Right atrium auricular region (tissue), 2 donors: ENCODE data around the gene ITGA7. TPM values are rescaled to one million over a fixed set of nuclear protein-coding genes. Genes with fewer than 3 reads are reported as not detected.

Source experiments
- DNase-seq: peaks from one replicate; pipeline ENCODE4 v3.0.0-alpha.2; 2019; ENCODE audit warnings: low spot score
- H3K27ac ChIP-seq, 2 donors: fragments of 200-600 bp; sonication (generic); 1 replicate in 1 of 2; 2 replicates in 1 of 2; pipeline ENCODE4 v1.5.1; 2016 to 2019
- H3K27me3 ChIP-seq, 2 donors: fragments of 200-600 bp; sonication (generic); one replicate each; pipeline versions ENCODE4 v1.5.1 to v1.6.0; 2017 to 2019
- H3K36me3 ChIP-seq: fragments of 200-600 bp; sonication (generic); one replicate; pipeline ENCODE4 v1.5.1; 2016
- H3K4me1 ChIP-seq, 2 donors: fragments of 200-600 bp; sonication (generic); one replicate each; pipeline versions ENCODE4 v1.5.1 to v1.6.0; 2017 to 2019
- H3K4me3 ChIP-seq, 2 donors: fragments of 200-600 bp; sonication (generic); 1 replicate in 1 of 2; 2 replicates in 1 of 2; pipeline ENCODE4 v1.5.1; 2017 to 2019; ENCODE audit warnings: mild to moderate bottlenecking in 1 of 2, moderate library complexity in 1 of 2
- H3K9me3 ChIP-seq, 2 donors: fragments of 200-600 bp; sonication (generic); one replicate each; pipeline ENCODE4 v1.5.1; 2019
- CTCF ChIP-seq, 2 donors: fragments of 200-600 bp; sonication (generic); IDR thresholded peaks; one replicate each; pipeline ENCODE4 v1.5.1; 2019; ENCODE audit warnings: antibody characterized with exemption in 2 of 2
- total RNA-seq, 2 donors: library from RNA; depleted of rRNA; stranded (reverse); fragments of >200 nt; gene quantifications; one replicate each; pipeline ENCODE4 v1.1.0, GENCODE V29; 2016

Gene ITGA7
- total RNA-seq, 2 donors from 2014 or later: 291 to 309 TPM

- H3K36me3 ChIP-seq: no peaks in the 10 kb centered on the region
- H3K27me3 ChIP-seq: no peaks in the 10 kb centered on the region
- no peak for DNase-seq
- H3K9me3 ChIP-seq: no peaks in the 10 kb centered on the region
- H3K27ac ChIP-seq: peak overlapping the region; percentile 51 to 65
- TF ChIP-seq CTCF (IDR thresholded peaks at IDR 0.05): no peak
- peaks cover 0 to 53% of the 10 kb centered on the region in 2 donors for H3K4me1 ChIP-seq
- peak overlapping the region; percentile 13 to 68 for H3K4me3 ChIP-seq
Observed at GRCh38 chr12:55741931-55742680, 34.4 kb upstream of the ITGA7 start.

DNA sequence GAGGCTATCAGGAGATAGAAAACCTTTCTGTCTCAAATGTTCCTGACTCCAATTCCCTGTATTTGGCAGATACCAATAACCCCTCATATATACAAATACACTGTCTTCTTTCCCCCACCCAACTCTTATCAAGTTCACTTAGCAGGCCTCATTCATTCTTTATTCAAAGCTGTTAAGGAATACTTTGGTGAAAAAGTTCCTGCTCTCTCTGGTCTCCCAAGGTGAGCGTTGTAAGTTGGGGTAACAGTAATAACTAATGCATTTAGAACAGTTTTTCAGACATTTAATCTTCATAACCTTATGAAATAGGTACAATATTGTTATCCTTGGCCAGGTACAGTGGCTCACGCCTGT is 31.3 kb upstream of the ITGA7 start:
- Histone ChIP-seq H3K9me3 (no peaks in the 10 kb centered on the region), H3K4me1 (peaks cover 0 to 36% of the 10 kb centered on the region in 2 donors), H3K36me3 (no peaks in the 10 kb centered on the region), H3K4me3 (peak overlapping the region in 1 of 2 donors; percentile 59), H3K27me3 (no peaks in the 10 kb centered on the region), H3K27ac (peak overlapping the region; percentile 75 to 78)
- no peak for DNase-seq
- TF ChIP-seq CTCF (IDR thresholded peaks at IDR 0.05): no peak

DNA sequence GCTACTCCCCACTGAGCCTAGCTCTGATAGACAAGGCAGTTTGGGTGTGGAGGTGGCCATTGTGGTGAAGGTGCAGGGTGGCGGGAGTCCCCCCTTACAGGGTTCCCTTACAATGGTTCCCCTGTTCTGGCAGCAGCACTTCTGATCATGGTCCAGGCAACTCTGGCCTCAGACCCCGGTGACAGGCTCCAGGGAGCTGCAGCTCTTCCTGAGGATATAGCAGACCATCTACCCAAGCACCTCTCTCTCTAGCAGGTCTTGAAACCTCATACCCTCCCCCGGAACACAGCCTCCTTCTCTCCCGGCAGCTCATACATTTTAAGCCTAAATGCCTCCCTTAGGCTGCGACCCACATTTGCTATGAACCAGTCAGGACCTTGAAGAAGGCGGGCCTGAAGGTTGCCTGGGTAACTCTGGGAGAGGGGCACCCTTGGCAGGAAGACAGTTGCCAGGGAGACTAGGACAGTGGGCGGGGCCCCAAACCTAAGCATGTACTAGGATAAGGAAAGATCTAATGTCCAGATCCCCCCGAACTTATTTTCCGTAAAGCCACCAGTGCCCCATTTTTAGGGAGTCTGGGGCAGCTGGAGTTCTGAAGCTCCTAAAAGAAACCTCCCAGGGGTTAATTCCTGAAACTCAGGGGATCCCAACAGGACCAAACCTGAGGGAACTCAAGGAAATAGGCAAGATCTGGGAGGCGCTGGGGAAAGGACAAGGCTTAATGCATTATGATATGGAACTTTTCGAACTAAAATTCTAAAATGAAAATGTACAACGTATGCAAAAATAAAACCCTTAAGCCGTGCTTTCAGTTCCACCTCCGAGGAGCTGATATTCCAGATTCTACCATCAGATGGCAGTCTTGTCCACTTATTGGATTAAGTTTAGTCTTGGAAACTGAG is 30.7 kb upstream of the ITGA7 start:
- Histone ChIP-seq H3K27ac (peak overlapping the region; percentile 75 to 78), H3K4me1 (peaks cover 0 to 31% of the 10 kb centered on the region in 2 donors), H3K4me3 (peak overlapping the region; percentile 38 to 59), H3K27me3 (no peaks in the 10 kb centered on the region), H3K9me3 (no peaks in the 10 kb centered on the region), H3K36me3 (no peaks in the 10 kb centered on the region)
- DNase-seq: peak; percentile 88
- TF ChIP-seq CTCF (IDR thresholded peaks at IDR 0.05): peak; percentile 85 to 88

DNA sequence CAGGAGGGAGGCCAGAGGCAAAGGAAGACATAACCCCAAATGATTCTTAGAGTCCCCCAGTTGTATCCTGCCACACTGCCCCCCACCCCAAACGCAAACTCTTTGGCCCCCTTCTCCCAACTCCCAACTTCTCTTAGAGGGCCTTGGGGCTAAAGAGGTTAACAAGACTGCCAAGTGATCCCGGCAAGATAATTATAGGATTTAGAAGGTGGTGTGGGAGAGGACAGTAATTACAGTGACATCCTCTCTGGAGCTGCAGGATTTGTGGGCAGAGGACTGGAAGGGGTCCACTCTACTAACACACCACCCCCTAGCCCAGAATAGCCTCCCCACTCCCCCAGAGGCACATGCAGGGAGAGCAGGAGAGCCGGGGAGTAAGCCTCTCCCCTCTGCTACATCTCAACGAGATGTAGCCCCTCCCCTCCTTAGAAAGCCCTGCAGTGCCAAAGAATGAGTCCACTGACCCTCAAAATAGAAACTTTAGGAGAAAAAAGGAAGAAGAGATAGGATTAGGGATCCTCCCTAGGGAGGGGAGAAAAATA is 29.9 kb upstream of the ITGA7 start:
- TF ChIP-seq CTCF (IDR thresholded peaks at IDR 0.05): no peak
- DNase-seq: no peak
- Histone ChIP-seq H3K4me1 (peaks cover 0 to 30% of the 10 kb centered on the region in 2 donors), H3K4me3 (peak overlapping the region; percentile 38 to 59), H3K9me3 (no peaks in the 10 kb centered on the region), H3K27ac (peak overlapping the region; percentile 75 to 78), H3K27me3 (no peaks in the 10 kb centered on the region), H3K36me3 (no peaks in the 10 kb centered on the region)

DNA sequence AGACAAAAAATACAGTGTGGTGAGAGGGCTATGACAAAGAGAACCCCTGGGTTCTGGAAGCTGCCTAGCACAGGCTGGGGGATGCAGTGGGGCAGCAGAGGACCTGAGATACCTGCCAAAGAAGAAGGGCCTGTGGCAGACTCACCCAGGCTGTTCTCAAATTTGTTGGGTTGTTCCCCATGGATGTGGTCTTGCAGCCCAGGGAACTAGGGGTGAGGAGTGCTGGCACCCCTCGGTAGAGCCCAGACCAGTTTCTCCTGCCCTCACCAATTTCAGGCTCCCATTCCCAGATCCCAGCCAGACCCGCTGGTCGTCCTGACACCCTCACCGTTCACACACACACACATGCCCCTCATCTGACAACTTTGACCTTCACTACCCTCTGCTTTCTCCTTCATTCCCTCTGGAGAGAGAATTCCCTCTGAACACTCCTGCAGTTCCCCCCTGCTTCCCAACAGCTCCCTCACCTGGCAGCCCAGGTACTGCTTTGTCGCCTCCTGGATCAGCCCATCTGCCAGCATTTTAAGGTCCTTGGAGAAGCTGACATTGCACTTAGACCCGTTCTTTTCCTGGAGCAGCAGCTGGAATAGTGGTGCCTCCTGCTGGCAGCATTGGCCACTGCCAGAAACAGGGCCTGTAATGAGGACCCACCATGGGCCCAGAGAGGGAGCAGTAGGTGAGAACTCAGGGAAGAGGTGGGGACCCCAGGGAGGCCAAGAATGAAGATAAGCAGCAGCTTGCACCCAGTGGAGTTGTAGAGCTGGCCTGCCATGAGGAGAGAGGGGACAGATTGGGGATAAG is 29.3 kb upstream of the ITGA7 start:
- no peak for DNase-seq
- Histone ChIP-seq H3K27ac (peak overlapping the region; percentile 75 to 78), H3K36me3 (no peaks in the 10 kb centered on the region), H3K4me1 (peaks cover 0 to 29% of the 10 kb centered on the region in 2 donors), H3K9me3 (no peaks in the 10 kb centered on the region), H3K27me3 (no peaks in the 10 kb centered on the region), H3K4me3 (no peak overlapping the region)
- peak; percentile 64 to 84 for TF ChIP-seq CTCF (IDR thresholded peaks at IDR 0.05)
